PC-3 (cell line): ENCODE measurements around the gene DIP2C.

Experiments used
- EZH2 ChIP-seq: fragments of 300-600 bp; sonication (generic); IDR thresholded peaks from one replicate; pipeline ENCODE4 v1.6.1; 2017; ENCODE audit warnings: antibody characterized with exemption, mild to moderate bottlenecking, low read length; ENCODE audit not compliant: unreplicated experiment
- TF ChIP-seq, protein P1 (sequence below): fragments of 300-600 bp; sonication (generic); conservative IDR thresholded peaks from 2 replicates; pipeline ENCODE4 v1.5.1; 2017; ENCODE audit warnings: antibody characterized with exemption, low read depth, mild to moderate bottlenecking, low read length

GRCh38 chr10:636769-637168 is 52.7 kb downstream of the DIP2C start:
- TF ChIP-seq, protein P1, sequence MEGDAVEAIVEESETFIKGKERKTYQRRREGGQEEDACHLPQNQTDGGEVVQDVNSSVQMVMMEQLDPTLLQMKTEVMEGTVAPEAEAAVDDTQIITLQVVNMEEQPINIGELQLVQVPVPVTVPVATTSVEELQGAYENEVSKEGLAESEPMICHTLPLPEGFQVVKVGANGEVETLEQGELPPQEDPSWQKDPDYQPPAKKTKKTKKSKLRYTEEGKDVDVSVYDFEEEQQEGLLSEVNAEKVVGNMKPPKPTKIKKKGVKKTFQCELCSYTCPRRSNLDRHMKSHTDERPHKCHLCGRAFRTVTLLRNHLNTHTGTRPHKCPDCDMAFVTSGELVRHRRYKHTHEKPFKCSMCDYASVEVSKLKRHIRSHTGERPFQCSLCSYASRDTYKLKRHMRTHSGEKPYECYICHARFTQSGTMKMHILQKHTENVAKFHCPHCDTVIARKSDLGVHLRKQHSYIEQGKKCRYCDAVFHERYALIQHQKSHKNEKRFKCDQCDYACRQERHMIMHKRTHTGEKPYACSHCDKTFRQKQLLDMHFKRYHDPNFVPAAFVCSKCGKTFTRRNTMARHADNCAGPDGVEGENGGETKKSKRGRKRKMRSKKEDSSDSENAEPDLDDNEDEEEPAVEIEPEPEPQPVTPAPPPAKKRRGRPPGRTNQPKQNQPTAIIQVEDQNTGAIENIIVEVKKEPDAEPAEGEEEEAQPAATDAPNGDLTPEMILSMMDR: no peak
- no peak for TF ChIP-seq EZH2
